ENCODE results near the gene GPA33.

GPA33 gene

GRCh38 chr1:167135281-167135840, 45.2 kb upstream of the GPA33 start:
- DNase-seq (ENCODE audit: insufficient read length, low spot score) (no peak), FAIRE-seq (peak; percentile 99)
- TF ChIP-seq CTCF (IDR thresholded peaks at IDR 0.05; ENCODE audit: insufficient read depth, missing control alignments), result no peak

- no peak for TF ChIP-seq CTCF (IDR thresholded peaks at IDR 0.05; ENCODE audit: insufficient read depth, missing control alignments)
- FAIRE-seq (no peak), DNase-seq (ENCODE audit: insufficient read length, low spot score) (no peak)
Measured at GRCh38 chr1:167132301-167133010, 42.3 kb upstream of the GPA33 start.

- DNase-seq (ENCODE audit: insufficient read length, low spot score) (no peak), FAIRE-seq (no peak)
- no peak for TF ChIP-seq CTCF (IDR thresholded peaks at IDR 0.05; ENCODE audit: insufficient read depth, missing control alignments)
Measured at GRCh38 chr1:167130829-167131510, 40.8 kb upstream of the GPA33 start.

GRCh38 chr1:167128261-167129227, 38.4 kb upstream of the GPA33 start:
- no peak for FAIRE-seq
- no peak for DNase-seq (ENCODE audit: insufficient read length, low spot score)
- TF ChIP-seq CTCF (IDR thresholded peaks at IDR 0.05; ENCODE audit: insufficient read depth, missing control alignments), result no peak

GRCh38 chr1:167127661-167128060, 37.5 kb upstream of the GPA33 start:
- FAIRE-seq (no peak), DNase-seq (ENCODE audit: insufficient read length, low spot score) (no peak)
- no peak for TF ChIP-seq CTCF (IDR thresholded peaks at IDR 0.05; ENCODE audit: insufficient read depth, missing control alignments)

GRCh38 chr1:167127236-167127635, 37.1 kb upstream of the GPA33 start:
- DNase-seq (ENCODE audit: insufficient read length, low spot score), result no peak
- no peak for FAIRE-seq
- no peak for TF ChIP-seq CTCF (IDR thresholded peaks at IDR 0.05; ENCODE audit: insufficient read depth, missing control alignments)
